Ishikawa (cell line): ENCODE measurements around the gene AGGF1.
A peak's percentile ranks its signal among the peaks of the same experiment; 100 is the strongest.

Source experiments
- EP300 ChIP-seq: IDR thresholded peaks from 2 replicates; pipeline ENCODE4 v1.6.1; 2012; ENCODE audit warnings: borderline replicate concordance
- RAD21 ChIP-seq: IDR thresholded peaks from 2 replicates; pipeline ENCODE4 v1.6.1; 2012; ENCODE audit warnings: low read depth
- YY1 ChIP-seq: IDR thresholded peaks from 2 replicates; pipeline ENCODE4 v1.6.1; 2012; ENCODE audit warnings: low read depth
- TF ChIP-seq, protein P1 (sequence below): IDR thresholded peaks from 2 replicates; pipeline ENCODE4 v1.6.1; 2012; ENCODE audit warnings: low read depth, mild to moderate bottlenecking

DNA sequence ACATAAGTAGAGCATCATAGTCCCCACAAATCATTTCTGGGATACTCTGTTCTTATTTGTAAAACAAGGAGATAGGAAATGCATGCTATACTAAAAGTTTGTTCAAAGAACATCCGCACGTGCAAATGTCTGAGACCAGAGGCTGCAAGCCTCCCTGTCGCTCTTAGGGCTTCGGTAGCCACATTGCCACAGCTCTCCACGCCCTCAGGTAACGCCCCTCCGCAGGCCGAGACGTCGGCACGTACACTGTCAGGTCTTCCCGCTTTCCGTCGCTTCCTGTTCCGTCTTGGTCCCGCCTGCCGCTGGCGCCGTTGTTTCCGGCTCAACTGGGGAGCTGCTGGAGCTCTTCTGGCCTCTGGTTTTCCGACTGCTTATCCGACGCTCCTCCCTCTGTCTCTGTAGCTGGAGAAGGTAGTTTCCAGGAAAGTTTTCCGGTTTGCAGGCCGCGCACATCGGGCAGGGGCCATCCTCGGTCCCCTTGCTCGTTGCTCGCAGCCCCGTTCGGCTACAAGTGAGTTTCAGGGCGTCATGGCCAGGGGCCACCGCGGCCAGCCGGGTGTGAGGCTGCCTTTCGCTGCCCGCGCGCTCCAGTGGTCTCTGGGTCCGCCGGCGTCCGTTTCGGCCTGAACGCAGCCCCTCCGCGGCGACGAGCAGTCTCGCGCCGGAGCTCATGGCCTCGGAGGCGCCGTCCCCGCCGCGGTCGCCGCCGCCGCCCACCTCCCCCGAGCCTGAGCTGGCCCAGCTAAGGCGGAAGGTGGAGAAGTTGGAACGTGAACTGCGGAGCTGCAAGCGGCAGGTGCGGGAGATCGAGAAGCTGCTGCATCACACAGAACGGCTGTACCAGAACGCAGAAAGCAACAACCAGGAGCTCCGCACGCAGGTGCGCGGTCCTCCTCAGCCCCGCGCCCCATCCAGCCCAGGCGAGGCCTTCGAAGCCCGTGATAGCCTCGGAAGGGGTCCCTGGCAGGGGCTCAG is at the start of gene AGGF1:
- TF ChIP-seq, protein P1, sequence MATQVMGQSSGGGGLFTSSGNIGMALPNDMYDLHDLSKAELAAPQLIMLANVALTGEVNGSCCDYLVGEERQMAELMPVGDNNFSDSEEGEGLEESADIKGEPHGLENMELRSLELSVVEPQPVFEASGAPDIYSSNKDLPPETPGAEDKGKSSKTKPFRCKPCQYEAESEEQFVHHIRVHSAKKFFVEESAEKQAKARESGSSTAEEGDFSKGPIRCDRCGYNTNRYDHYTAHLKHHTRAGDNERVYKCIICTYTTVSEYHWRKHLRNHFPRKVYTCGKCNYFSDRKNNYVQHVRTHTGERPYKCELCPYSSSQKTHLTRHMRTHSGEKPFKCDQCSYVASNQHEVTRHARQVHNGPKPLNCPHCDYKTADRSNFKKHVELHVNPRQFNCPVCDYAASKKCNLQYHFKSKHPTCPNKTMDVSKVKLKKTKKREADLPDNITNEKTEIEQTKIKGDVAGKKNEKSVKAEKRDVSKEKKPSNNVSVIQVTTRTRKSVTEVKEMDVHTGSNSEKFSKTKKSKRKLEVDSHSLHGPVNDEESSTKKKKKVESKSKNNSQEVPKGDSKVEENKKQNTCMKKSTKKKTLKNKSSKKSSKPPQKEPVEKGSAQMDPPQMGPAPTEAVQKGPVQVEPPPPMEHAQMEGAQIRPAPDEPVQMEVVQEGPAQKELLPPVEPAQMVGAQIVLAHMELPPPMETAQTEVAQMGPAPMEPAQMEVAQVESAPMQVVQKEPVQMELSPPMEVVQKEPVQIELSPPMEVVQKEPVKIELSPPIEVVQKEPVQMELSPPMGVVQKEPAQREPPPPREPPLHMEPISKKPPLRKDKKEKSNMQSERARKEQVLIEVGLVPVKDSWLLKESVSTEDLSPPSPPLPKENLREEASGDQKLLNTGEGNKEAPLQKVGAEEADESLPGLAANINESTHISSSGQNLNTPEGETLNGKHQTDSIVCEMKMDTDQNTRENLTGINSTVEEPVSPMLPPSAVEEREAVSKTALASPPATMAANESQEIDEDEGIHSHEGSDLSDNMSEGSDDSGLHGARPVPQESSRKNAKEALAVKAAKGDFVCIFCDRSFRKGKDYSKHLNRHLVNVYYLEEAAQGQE, result no peak
- no peak for TF ChIP-seq RAD21
- peak; percentile 81 for TF ChIP-seq YY1
- TF ChIP-seq EP300, result no peak
